HAP-1 (cell line): ENCODE data around the gene TENT4B.

Experiments used
- DNase-seq, 2 experiments: peaks; one replicate each; pipeline ENCODE4 v3.0.0-alpha.2; 2016 to 2020; ENCODE audit warnings: low spot score in 2 of 2
- H3K27me3 ChIP-seq: fragments of 250-450 bp; sonication (Bioruptor Pico); 2 replicates; pipeline ENCODE4 v1.5.1; 2020; ENCODE audit warnings: low read depth, mild to moderate bottlenecking, moderate library complexity
- H3K36me3 ChIP-seq: fragments of 250-450 bp; sonication (Bioruptor Pico); replicated peaks from 2 replicates; pipeline ENCODE4 v1.5.1; 2020; ENCODE audit warnings: mild to moderate bottlenecking
- H3K4me1 ChIP-seq: fragments of 250-450 bp; sonication (Bioruptor Pico); 2 replicates; pipeline ENCODE4 v1.5.1; 2020; ENCODE audit warnings: mild to moderate bottlenecking
- H3K4me3 ChIP-seq: fragments of 250-450 bp; sonication (Bioruptor Pico); 2 replicates; pipeline ENCODE4 v1.5.1; 2020; ENCODE audit warnings: mild to moderate bottlenecking, moderate library complexity
- H3K9me3 ChIP-seq: fragments of 250-450 bp; sonication (Bioruptor Pico); 2 replicates; pipeline ENCODE4 v1.5.1; 2020; ENCODE audit warnings: mild to moderate bottlenecking, moderate library complexity
- in situ Hi-C: fragments of 300-500 bp; cut with MboI; formaldehyde crosslinking; loops from 3 replicates; pipeline ENCODE4 v1.14.3; 2020; ENCODE audit warnings: low sequenced_read_pairs, inconsistent platforms, mixed read lengths

Gene TENT4B

GRCh38 chr16:50263940-50264929, 111.1 kb downstream of the TENT4B start:
- H3K9me3 ChIP-seq = no peaks in the 10 kb centered on the region
- peaks cover 6% of the 10 kb centered on the region for H3K4me1 ChIP-seq
- DNase-seq = no peak
- in situ Hi-C loops = no loop called here
- H3K4me3 ChIP-seq = no peak overlapping the region
- no peaks in the 10 kb centered on the region for H3K27me3 ChIP-seq
- H3K36me3 ChIP-seq = 0 out of 2 replicates have a peak, but pooled peaks cover 5% of the 10 kb centered on the region

GRCh38 chr16:50265260-50265659, 112.2 kb downstream of the TENT4B start:
- Histone ChIP-seq H3K4me3 (no peak overlapping the region), H3K27me3 (no peaks in the 10 kb centered on the region), H3K36me3 (0 out of 2 replicates have a peak, but pooled peaks cover 5% of the 10 kb centered on the region), H3K4me1 (no peaks in the 10 kb centered on the region; the same call in 1 of the 2 replicates), H3K9me3 (no peaks in the 10 kb centered on the region)
- DNase-seq = no peak
- in situ Hi-C loops = no loop called here

- no peak for DNase-seq
- H3K4me3 ChIP-seq = no peak overlapping the region
- H3K4me1 ChIP-seq = no peaks in the 10 kb centered on the region; the same call in 1 of the 2 replicates
- H3K36me3 ChIP-seq = 0 out of 2 replicates have a peak, but pooled peaks cover 5% of the 10 kb centered on the region
- H3K9me3 ChIP-seq = no peaks in the 10 kb centered on the region
- H3K27me3 ChIP-seq = no peaks in the 10 kb centered on the region
- in situ Hi-C loops = no loop called here
These were observed 112.7 kb downstream of the TENT4B start for GRCh38 chr16:50265716-50266336.

- in situ Hi-C loops = no loop called here
- DNase-seq = no peak
- Histone ChIP-seq H3K9me3 (no peaks in the 10 kb centered on the region), H3K36me3 (0 out of 2 replicates have a peak, but pooled peaks cover 5% of the 10 kb centered on the region), H3K27me3 (no peaks in the 10 kb centered on the region), H3K4me3 (no peak within 1 kb of the TSS), H3K4me1 (no peaks in the 10 kb centered on the region; the same call in 1 of the 2 replicates)
These were observed 113.4 kb downstream of the TENT4B start, which contains the start of gene ADCY7 for GRCh38 chr16:50266337-50267091. Gene ADCY7 (plus strand): TSS chr16:50266551. CDS start chr16:50288180, 21,629 bp downstream.

- H3K4me3 ChIP-seq = no peak overlapping the region
These were observed 114.1 kb downstream of the TENT4B start for GRCh38 chr16:50267151-50267631.

GRCh38 chr16:50267651-50268050, 114.5 kb downstream of the TENT4B start:
- in situ Hi-C loops = no loop called here
- no peak overlapping the region for H3K4me3 ChIP-seq
- H3K27me3 ChIP-seq = no peaks in the 10 kb centered on the region
- no peak for DNase-seq
- H3K36me3 ChIP-seq = 0 out of 2 replicates have a peak, but pooled peaks cover 5% of the 10 kb centered on the region
- H3K4me1 ChIP-seq = no peaks in the 10 kb centered on the region; the same call in 1 of the 2 replicates
- H3K9me3 ChIP-seq = no peaks in the 10 kb centered on the region

More at GRCh38 chr16:50267151-50267631, 114.1 kb downstream of the TENT4B start:
- no peaks in the 10 kb centered on the region for H3K9me3 ChIP-seq
- no peaks in the 10 kb centered on the region for H3K27me3 ChIP-seq
- in situ Hi-C loops = no loop called here
- DNase-seq = no peak
- no peaks in the 10 kb centered on the region; the same call in 1 of the 2 replicates for H3K4me1 ChIP-seq
- H3K36me3 ChIP-seq = 0 out of 2 replicates have a peak, but pooled peaks cover 5% of the 10 kb centered on the region

- H3K4me1 ChIP-seq = no peaks in the 10 kb centered on the region; the same call in 1 of the 2 replicates
- 0 out of 2 replicates have a peak, but pooled peaks cover 5% of the 10 kb centered on the region for H3K36me3 ChIP-seq
- no peak overlapping the region for H3K4me3 ChIP-seq
- no peaks in the 10 kb centered on the region for H3K27me3 ChIP-seq
- in situ Hi-C loops = no loop called here
- DNase-seq = no peak
- H3K9me3 ChIP-seq = no peaks in the 10 kb centered on the region
These were observed 115.2 kb downstream of the TENT4B start for GRCh38 chr16:50268352-50268751.

- H3K9me3 ChIP-seq = no peaks in the 10 kb centered on the region
- H3K27me3 ChIP-seq = no peaks in the 10 kb centered on the region
- DNase-seq = no peak
- no peaks in the 10 kb centered on the region; the same call in 1 of the 2 replicates for H3K4me1 ChIP-seq
- H3K4me3 ChIP-seq = no peak overlapping the region
- in situ Hi-C loops = no loop called here
- H3K36me3 ChIP-seq = 0 out of 2 replicates have a peak, but pooled peaks cover 4% of the 10 kb centered on the region
These were observed 116.1 kb downstream of the TENT4B start for GRCh38 chr16:50269061-50269705.

- H3K36me3 ChIP-seq = no peaks in the 10 kb centered on the region
- H3K4me3 ChIP-seq = no peak overlapping the region
- no peak for DNase-seq
- H3K9me3 ChIP-seq = no peaks in the 10 kb centered on the region
- in situ Hi-C loops = no loop called here
- no peaks in the 10 kb centered on the region for H3K4me1 ChIP-seq
- H3K27me3 ChIP-seq = no peaks in the 10 kb centered on the region
These were observed 116.8 kb downstream of the TENT4B start for GRCh38 chr16:50269769-50270509.

GRCh38 chr16:50270510-50271147, 117.5 kb downstream of the TENT4B start:
- in situ Hi-C loops = no loop called here
- Histone ChIP-seq H3K36me3 (no peaks in the 10 kb centered on the region), H3K9me3 (no peaks in the 10 kb centered on the region), H3K27me3 (no peaks in the 10 kb centered on the region), H3K4me1 (no peaks in the 10 kb centered on the region), H3K4me3 (no peak overlapping the region)
- DNase-seq = no peak

- Histone ChIP-seq H3K4me3 (no peak overlapping the region), H3K36me3 (no peaks in the 10 kb centered on the region), H3K9me3 (no peaks in the 10 kb centered on the region), H3K27me3 (no peaks in the 10 kb centered on the region), H3K4me1 (no peaks in the 10 kb centered on the region)
- no peak for DNase-seq
- in situ Hi-C loops = no loop called here
These were observed 118.3 kb downstream of the TENT4B start for GRCh38 chr16:50271148-50272041.
